Left lung (tissue), 10 donors: ENCODE measurements around the gene TUBA1C. TPM values are rescaled to one million over a fixed set of nuclear protein-coding genes. Genes with fewer than 3 reads are reported as not detected.

ENCODE experiments used
- ATAC-seq: fragments of 200-7000 bp; cut with Tn5 transposase; one replicate; pipeline ENCODE4 v1.9.1; 2020; ENCODE audit warnings: moderate library complexity
- DNase-seq, 4 donors: peaks; one replicate each; pipeline ENCODE4 v3.0.0-alpha.2; 2013 to 2020
- H3K27ac ChIP-seq, 2 donors: fragments of 200-600 bp; sonication (generic) in 1 of 2; one replicate each; pipeline versions ENCODE4 v1.5.0 to v1.8.0; 2020 to 2021
- H3K27me3 ChIP-seq, 2 donors: fragments of 200-600 bp; sonication (generic) in 1 of 2; one replicate each; pipeline versions ENCODE4 v1.5.0 to v1.8.0; 2020 to 2021
- H3K36me3 ChIP-seq, 2 donors: fragments of 200-600 bp; sonication (generic) in 1 of 2; one replicate each; pipeline versions ENCODE4 v1.5.0 to v1.8.0; 2020 to 2021
- H3K4me1 ChIP-seq, 2 donors: fragments of 200-600 bp; one replicate each; pipeline ENCODE4 v1.8.0; 2021
- H3K4me3 ChIP-seq, 2 donors: fragments of 200-600 bp; sonication (generic) in 1 of 2; one replicate each; pipeline versions ENCODE4 v1.5.0 to v1.8.0; 2020 to 2021; ENCODE audit warnings: mild to moderate bottlenecking in 1 of 2
- H3K9me3 ChIP-seq, 2 donors: fragments of 200-600 bp; sonication (generic) in 1 of 2; one replicate each; pipeline versions ENCODE4 v1.5.0 to v1.8.0; 2020 to 2021
- intact Hi-C, 2 donors: fragments of 100-400 bp; cut with DNase I; formaldehyde crosslinking; loops; one replicate each; pipeline versions ENCODE4 v1.11.2 to v1.14.2; 2022
- polyA plus RNA-seq, 6 donors: library from polyadenylated mRNA; unstranded; fragments of 120-200 nt; gene quantifications; one replicate each; pipeline ENCODE4 v1.2.1, GENCODE V29; 2013; ENCODE audit not compliant: insufficient read length in 6 of 6
- total RNA-seq, 2 donors: library from RNA; stranded (reverse); fragmentation: NEBNext Ultra II Directional; extraction: Animal tissue kit (Norgen Biotek cat#: 25700); gene quantifications; one replicate each; pipeline ENCODE4 v1.2.1, GENCODE V29; 2021
- TF ChIP-seq, protein P1 (sequence below), 2 donors: fragments of 200-600 bp; sonication (generic) in 1 of 2; IDR thresholded peaks; one replicate each; pipeline versions ENCODE4 v1.5.0 to v1.8.0; 2021; ENCODE audit warnings: antibody characterized with exemption in 2 of 2
- donor health status: DM: no; HTN: yes; CAD: no.
- donor health status: DM: no; HTN: no; CAD: no.

Gene TUBA1C
- total and polyA plus RNA-seq, 8 donors = 112 to 235 (median 160) TPM

DNA sequence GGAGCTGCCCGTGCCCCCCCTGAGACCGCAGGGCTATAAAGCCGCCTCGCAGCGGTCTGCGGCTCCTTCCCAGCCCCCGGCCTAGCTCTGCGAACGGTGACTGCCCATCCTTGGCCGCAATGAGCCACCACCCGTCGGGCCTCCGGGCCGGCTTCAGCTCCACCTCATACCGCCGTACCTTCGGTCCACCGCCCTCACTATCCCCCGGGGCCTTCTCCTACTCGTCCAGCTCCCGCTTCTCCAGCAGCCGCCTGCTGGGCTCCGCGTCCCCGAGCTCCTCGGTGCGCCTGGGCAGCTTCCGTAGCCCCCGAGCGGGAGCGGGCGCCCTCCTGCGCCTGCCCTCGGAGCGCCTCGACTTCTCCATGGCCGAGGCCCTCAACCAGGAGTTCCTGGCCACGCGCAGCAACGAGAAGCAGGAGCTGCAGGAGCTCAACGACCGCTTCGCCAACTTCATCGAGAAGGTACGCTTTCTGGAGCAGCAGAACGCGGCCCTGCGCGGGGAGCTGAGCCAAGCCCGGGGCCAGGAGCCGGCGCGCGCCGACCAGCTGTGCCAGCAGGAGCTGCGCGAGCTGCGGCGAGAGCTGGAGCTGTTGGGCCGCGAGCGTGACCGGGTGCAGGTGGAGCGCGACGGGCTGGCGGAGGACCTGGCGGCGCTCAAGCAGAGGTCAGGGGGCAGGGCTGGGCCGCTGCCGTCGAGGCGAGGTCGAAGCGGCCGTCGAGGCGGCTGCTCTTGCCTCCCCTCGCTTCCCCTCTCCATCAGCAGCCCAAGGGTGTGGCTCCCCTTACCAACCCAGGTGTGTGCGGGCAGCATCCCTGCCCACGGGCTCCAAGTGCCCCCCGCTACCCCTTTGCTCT lies 30.4 kb downstream of the TUBA1C start, which contains the start of gene PRPH:
Gene PRPH (plus strand): TSS at position 66 of the 855 bp plus-strand sequence. CDS start 54 bp downstream, at position 120.
- DNase-seq = peak in 1 of 4 donors; percentile 79
- peaks cover 20 to 22% of the 10 kb centered on the region in 2 donors for H3K4me1 ChIP-seq
- H3K27me3 ChIP-seq = peaks cover 45 to 73% of the 10 kb centered on the region in 2 donors
- H3K4me3 ChIP-seq = no peak within 1 kb of the TSS
- no peak for ATAC-seq
- H3K9me3 ChIP-seq = no peaks in the 10 kb centered on the region
- no peaks in the 10 kb centered on the region for H3K36me3 ChIP-seq
- H3K27ac ChIP-seq = no peak within 1 kb of the TSS
- TF ChIP-seq, protein P1, sequence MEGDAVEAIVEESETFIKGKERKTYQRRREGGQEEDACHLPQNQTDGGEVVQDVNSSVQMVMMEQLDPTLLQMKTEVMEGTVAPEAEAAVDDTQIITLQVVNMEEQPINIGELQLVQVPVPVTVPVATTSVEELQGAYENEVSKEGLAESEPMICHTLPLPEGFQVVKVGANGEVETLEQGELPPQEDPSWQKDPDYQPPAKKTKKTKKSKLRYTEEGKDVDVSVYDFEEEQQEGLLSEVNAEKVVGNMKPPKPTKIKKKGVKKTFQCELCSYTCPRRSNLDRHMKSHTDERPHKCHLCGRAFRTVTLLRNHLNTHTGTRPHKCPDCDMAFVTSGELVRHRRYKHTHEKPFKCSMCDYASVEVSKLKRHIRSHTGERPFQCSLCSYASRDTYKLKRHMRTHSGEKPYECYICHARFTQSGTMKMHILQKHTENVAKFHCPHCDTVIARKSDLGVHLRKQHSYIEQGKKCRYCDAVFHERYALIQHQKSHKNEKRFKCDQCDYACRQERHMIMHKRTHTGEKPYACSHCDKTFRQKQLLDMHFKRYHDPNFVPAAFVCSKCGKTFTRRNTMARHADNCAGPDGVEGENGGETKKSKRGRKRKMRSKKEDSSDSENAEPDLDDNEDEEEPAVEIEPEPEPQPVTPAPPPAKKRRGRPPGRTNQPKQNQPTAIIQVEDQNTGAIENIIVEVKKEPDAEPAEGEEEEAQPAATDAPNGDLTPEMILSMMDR (IDR thresholded peaks at IDR 0.05) = no peak
- intact Hi-C loops = no loop called here

DNA sequence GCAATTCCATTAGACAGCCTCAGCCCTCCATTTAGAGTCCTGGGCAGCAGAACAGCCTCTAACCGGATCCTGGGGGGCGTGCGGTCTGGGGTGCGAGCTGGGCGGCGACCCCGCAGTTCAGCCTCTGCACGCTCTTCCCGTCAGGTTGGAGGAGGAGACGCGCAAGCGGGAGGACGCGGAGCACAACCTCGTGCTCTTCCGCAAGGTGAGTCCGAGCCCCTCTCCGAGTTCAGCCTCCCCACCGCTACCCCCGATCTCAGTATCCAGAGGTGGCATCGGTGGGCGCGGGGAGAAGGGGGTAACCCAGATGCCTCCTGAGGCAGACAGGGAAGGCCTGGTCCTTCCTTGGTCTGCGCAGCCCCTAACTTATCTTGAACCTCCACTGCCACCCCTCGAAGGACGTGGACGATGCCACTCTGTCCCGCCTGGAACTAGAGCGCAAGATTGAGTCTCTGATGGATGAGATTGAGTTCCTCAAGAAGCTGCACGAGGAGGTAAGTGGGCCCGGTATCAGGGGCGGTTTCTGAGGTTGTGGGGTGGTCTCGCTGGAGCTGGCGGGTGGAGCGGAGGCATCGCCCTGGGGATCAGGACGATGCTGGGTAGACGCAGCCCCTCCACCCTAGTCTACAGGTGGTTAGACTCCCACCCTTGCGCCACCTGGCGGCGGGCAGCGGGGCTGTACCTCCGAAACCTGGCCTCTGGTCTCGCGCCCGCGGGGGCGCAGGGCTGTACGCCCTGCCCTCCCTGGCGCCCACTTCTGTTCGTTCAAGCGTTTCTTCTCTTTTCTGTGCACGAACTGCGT lies 31.4 kb downstream of the TUBA1C start:
- intact Hi-C loops = no loop called here
- H3K9me3 ChIP-seq = no peaks in the 10 kb centered on the region
- no peaks in the 10 kb centered on the region for H3K36me3 ChIP-seq
- no peak overlapping the region for H3K27ac ChIP-seq
- TF ChIP-seq, protein P1 (IDR thresholded peaks at IDR 0.05) = peak; percentile 63 to 77
- peaks cover 45 to 82% of the 10 kb centered on the region in 2 donors for H3K27me3 ChIP-seq
- peak overlapping the region in 1 of 2 donors; percentile 20 for H3K4me3 ChIP-seq
- ATAC-seq = peak; percentile 71
- peaks cover 20 to 22% of the 10 kb centered on the region in 2 donors for H3K4me1 ChIP-seq
- peak in 2 of 4 donors; percentile 40 to 90 for DNase-seq

DNA sequence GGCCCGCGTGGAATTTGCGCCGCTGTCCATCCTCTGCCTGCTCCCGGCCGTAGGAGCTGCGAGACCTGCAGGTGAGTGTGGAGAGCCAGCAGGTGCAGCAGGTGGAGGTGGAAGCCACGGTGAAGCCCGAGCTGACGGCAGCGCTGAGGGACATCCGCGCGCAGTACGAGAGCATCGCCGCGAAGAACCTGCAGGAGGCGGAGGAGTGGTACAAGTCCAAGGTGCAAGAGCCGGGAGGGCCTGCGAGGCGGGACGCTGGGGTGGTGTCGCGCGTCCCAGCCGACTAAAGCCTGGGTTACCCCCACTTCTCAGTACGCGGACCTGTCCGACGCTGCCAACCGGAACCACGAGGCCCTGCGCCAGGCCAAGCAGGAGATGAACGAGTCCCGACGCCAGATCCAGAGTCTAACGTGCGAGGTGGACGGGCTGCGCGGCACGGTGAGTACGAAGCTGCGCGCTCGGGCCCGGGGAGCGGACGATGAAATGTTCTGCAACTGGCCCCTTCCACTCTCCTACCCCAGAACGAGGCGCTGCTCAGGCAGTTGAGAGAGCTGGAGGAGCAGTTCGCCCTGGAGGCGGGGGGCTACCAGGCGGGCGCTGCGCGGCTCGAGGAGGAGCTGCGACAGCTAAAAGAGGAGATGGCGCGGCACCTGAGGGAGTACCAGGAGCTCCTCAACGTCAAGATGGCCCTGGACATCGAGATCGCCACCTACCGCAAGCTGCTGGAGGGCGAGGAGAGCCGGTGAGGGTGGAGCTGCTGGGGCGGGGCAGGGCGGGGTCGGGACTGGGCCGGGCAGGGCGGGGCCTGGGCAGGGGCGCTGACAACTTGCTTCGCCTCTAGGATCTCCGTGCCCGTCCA lies 32.2 kb downstream of the TUBA1C start:
- DNase-seq (peak in 3 of 4 donors; percentile 20 to 84 (median 52)), ATAC-seq (peak; percentile 76)
- intact Hi-C loops = no loop called here
- Histone ChIP-seq H3K36me3 (no peaks in the 10 kb centered on the region), H3K9me3 (no peaks in the 10 kb centered on the region), H3K27ac (no peak overlapping the region), H3K4me3 (peak overlapping the region in 1 of 2 donors; percentile 20), H3K27me3 (peaks cover 45 to 90% of the 10 kb centered on the region in 2 donors), H3K4me1 (peaks cover 20 to 22% of the 10 kb centered on the region in 2 donors)
- TF ChIP-seq, protein P1 (IDR thresholded peaks at IDR 0.05) = no peak

DNA sequence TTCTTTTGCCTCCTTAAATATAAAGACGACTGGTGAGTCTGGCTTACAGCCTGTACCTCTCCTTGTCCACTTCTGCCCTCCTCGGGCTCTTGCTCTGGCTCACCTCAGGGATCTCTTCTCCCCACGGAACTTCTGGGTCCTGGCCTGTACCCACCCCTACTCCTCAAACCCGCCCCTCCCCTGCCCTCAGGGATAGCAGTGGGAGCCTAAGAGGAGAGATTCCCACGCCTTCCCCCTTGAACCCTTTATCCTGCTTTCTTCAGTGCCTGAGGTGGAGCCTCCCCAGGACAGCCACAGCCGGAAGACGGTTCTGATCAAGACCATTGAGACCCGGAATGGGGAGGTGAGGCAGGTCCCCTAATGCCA lies 32.8 kb downstream of the TUBA1C start:
- intact Hi-C loops = no loop called here
- TF ChIP-seq, protein P1 (IDR thresholded peaks at IDR 0.05) = no peak
- ATAC-seq (no peak), DNase-seq (no peak)
- peaks cover 45 to 97% of the 10 kb centered on the region in 2 donors for H3K27me3 ChIP-seq
- no peaks in the 10 kb centered on the region for H3K36me3 ChIP-seq
- peaks cover 19 to 22% of the 10 kb centered on the region in 2 donors for H3K4me1 ChIP-seq
- peak overlapping the region in 1 of 2 donors; percentile 20 for H3K4me3 ChIP-seq
- H3K9me3 ChIP-seq = no peaks in the 10 kb centered on the region
- H3K27ac ChIP-seq = no peak overlapping the region
